HCT116 (cell line): ENCODE results near the gene KLHL3. TPM values are rescaled to one million over a fixed set of nuclear protein-coding genes. Genes with fewer than 3 reads are reported as not detected.

Source experiments
- ATAC-seq: fragments of 200-7000 bp; cut with Tn5 transposase; 2 replicates; pipeline ENCODE4 v1.9.1; 2020; ENCODE audit warnings: mild to moderate bottlenecking, moderate library complexity
- BruUV-seq: library from RNA; stranded (reverse); fragments of 400-500 nt; replicated peaks from 2 replicates; lab custom pipeline; 2021; lab: Mats Ljungman, UMichigan
- CTCF ChIA-PET: fragments of 300-600 bp; sonication (Branson Sonifier 250); formaldehyde crosslinking; loops from one replicate; lab custom pipeline; 2021; ENCODE audit warnings: antibody characterized with exemption; lab: Charles Lee
- POLR2A ChIA-PET: fragments of 300-600, 350-600 bp; sonication (Branson Sonifier 250); formaldehyde crosslinking; loops from one replicate; lab custom pipeline; 2021; ENCODE audit warnings: antibody characterized with exemption; lab: Charles Lee
- RAD21 ChIA-PET, 2 experiments: fragments of 300-600 bp; sonication (Branson Sonifier 250); formaldehyde crosslinking; loops; one replicate each; lab custom pipeline; 2023; ENCODE audit warnings: low total read pairs in 2 of 2; ENCODE audit not compliant: uncharacterized antibody in 2 of 2, unreplicated experiment in 2 of 2, low non-redundant PET in 1 of 2; lab: Charles Lee
- DNase-seq: peaks from one replicate; pipeline ENCODE4 v3.0.0-alpha.2; 2010; ENCODE audit warnings: low read depth, low spot score
- H2AFZ ChIP-seq: fragments of 200-600 bp; shearing (Covaris generic), sonication (generic); 2 replicates; pipeline ENCODE4 v1.6.1; 2017; ENCODE audit warnings: low read depth, mixed run types, mixed read lengths, antibody characterized with exemption, low read length; ENCODE audit not compliant: poor library complexity, severe bottlenecking
- H3K27ac ChIP-seq: 2 replicates; pipeline ENCODE4 v1.5.1; 2012; ENCODE audit warnings: low read depth, low read length
- H3K27me3 ChIP-seq: fragments of 200-600 bp; sonication (generic); 2 replicates; pipeline ENCODE4 v1.6.1; 2016; ENCODE audit warnings: mixed run types, low read length, mixed read lengths; ENCODE audit not compliant: insufficient read depth
- H3K36me3 ChIP-seq, 2 experiments: fragments of 200-500 bp in 1 of 2; fragments of 200-600 bp in 1 of 2; sonication (Bioruptor generic) in 1 of 2; sonication (generic) in 1 of 2; 2 replicates each; pipeline versions ENCODE4 v1.5.1 to v1.6.1; 2014 to 2016; ENCODE audit warnings: low read length in 2 of 2, inconsistent platforms in 1 of 2, mixed read lengths in 1 of 2, mixed run types in 1 of 2; ENCODE audit not compliant: insufficient read depth in 2 of 2, control insufficient read depth in 1 of 2
- H3K4me1 ChIP-seq, 2 experiments: fragments of 200-600 bp in 1 of 2; sonication (generic) in 1 of 2; 2 replicates each; pipeline versions ENCODE4 v1.5.1 to v1.6.1; 2012 to 2017; ENCODE audit warnings: low read length in 2 of 2, inconsistent platforms in 1 of 2, mild to moderate bottlenecking in 1 of 2, mixed read lengths in 1 of 2, mixed run types in 1 of 2, moderate library complexity in 1 of 2; ENCODE audit not compliant: insufficient read depth in 2 of 2, control insufficient read depth in 1 of 2
- H3K4me2 ChIP-seq: fragments of 200-600 bp; sonication (generic); 2 replicates; pipeline ENCODE4 v1.6.1; 2017; ENCODE audit warnings: mixed run types, low read length, mixed read lengths
- H3K4me3 ChIP-seq, 2 experiments: fragments of 200-600 bp in 1 of 2; sonication (generic) in 1 of 2; replicated peaks in 1 of 2; 2 replicates each; pipeline ENCODE4 v1.5.1; 2011 to 2016; ENCODE audit warnings: low read length in 2 of 2, control low read depth in 1 of 2, low read depth in 1 of 2, mild to moderate bottlenecking in 1 of 2, mixed read lengths in 1 of 2, mixed run types in 1 of 2
- H3K79me2 ChIP-seq: fragments of 200-600 bp; sonication (generic); 2 replicates; pipeline ENCODE4 v1.6.1; 2017; ENCODE audit warnings: mild to moderate bottlenecking, mixed run types, low read length, moderate library complexity, mixed read lengths; ENCODE audit not compliant: insufficient read depth
- H3K9ac ChIP-seq: fragments of 200-600 bp; sonication (generic); 2 replicates; pipeline ENCODE4 v1.6.1; 2016; ENCODE audit warnings: low read length, mixed read lengths
- H3K9me2 ChIP-seq: fragments of 200-600 bp; sonication (generic), shearing (Covaris generic); 2 replicates; pipeline ENCODE4 v1.6.1; 2017; ENCODE audit warnings: mixed run types, mild to moderate bottlenecking, moderate library complexity; ENCODE audit not compliant: insufficient read depth
- H3K9me3 ChIP-seq, 2 experiments: fragments of 200-500 bp in 1 of 2; fragments of 200-600 bp in 1 of 2; sonication (Bioruptor generic) in 1 of 2; sonication (generic) in 1 of 2; 2 replicates each; pipeline ENCODE4 v1.6.1; 2014 to 2017; ENCODE audit warnings: low read length in 2 of 2, mixed read lengths in 2 of 2, inconsistent platforms in 1 of 2, low read depth in 1 of 2, mild to moderate bottlenecking in 1 of 2, mixed run types in 1 of 2, moderate library complexity in 1 of 2; ENCODE audit not compliant: control insufficient read depth in 1 of 2, insufficient read depth in 1 of 2
- H4K20me1 ChIP-seq: fragments of 200-600 bp; sonication (generic), shearing (Covaris generic); 2 replicates; pipeline ENCODE4 v1.6.1; 2017; ENCODE audit warnings: mixed run types, mild to moderate bottlenecking, moderate library complexity; ENCODE audit not compliant: insufficient read depth
- CBX3 ChIP-seq: IDR thresholded peaks from 2 replicates; pipeline ENCODE4 v1.6.1; 2012; ENCODE audit warnings: low read depth
- CEBPB ChIP-seq: IDR thresholded peaks from 2 replicates; pipeline ENCODE4 v1.6.1; 2012; ENCODE audit warnings: low read depth
- EGR1 ChIP-seq: IDR thresholded peaks from 2 replicates; pipeline ENCODE4 v1.6.1; 2012; ENCODE audit warnings: low read depth
- ELF1 ChIP-seq: IDR thresholded peaks from 2 replicates; pipeline ENCODE4 v1.6.1; 2012; ENCODE audit warnings: low read depth, borderline replicate concordance
- EZH2phosphoT487 ChIP-seq: fragments of 200-600 bp; IDR thresholded peaks from 2 replicates; pipeline ENCODE4 v1.6.1; 2018; ENCODE audit warnings: antibody characterized with exemption, borderline replicate concordance
- FOSL1 ChIP-seq: IDR thresholded peaks from 2 replicates; pipeline ENCODE4 v1.6.1; 2012; ENCODE audit warnings: low read depth
- POLR2A ChIP-seq: IDR thresholded peaks from 2 replicates; pipeline ENCODE4 v1.7.0; 2011; ENCODE audit warnings: borderline replicate concordance; ENCODE audit not compliant: insufficient read depth, insufficient read length; ENCODE audit errors: extremely low read depth
- POLR2AphosphoS5 ChIP-seq: IDR thresholded peaks from 2 replicates; pipeline ENCODE4 v1.6.1; 2011; ENCODE audit warnings: mild to moderate bottlenecking, low read depth, low read length, moderate library complexity
- RAD21 ChIP-seq: IDR thresholded peaks from 2 replicates; pipeline ENCODE4 v1.6.1; 2012; ENCODE audit warnings: low read depth, mild to moderate bottlenecking
- SP1 ChIP-seq: IDR thresholded peaks from 2 replicates; pipeline ENCODE4 v1.6.1; 2012; ENCODE audit warnings: low read depth
- SRF ChIP-seq: IDR thresholded peaks from 2 replicates; pipeline ENCODE4 v1.6.1; 2012; ENCODE audit warnings: low read depth
- TCF7L2 ChIP-seq: IDR thresholded peaks from 2 replicates; pipeline ENCODE4 v1.7.0; 2011; ENCODE audit warnings: borderline replicate concordance, inconsistent platforms; ENCODE audit not compliant: insufficient read depth, insufficient read length; ENCODE audit errors: extremely low read depth
- YY1 ChIP-seq: IDR thresholded peaks from 2 replicates; pipeline ENCODE4 v1.6.1; 2011; ENCODE audit warnings: low read length, low read depth, moderate library complexity, mild to moderate bottlenecking; ENCODE audit not compliant: insufficient replicate concordance; ENCODE audit errors: extremely low read depth
- ZFX ChIP-seq: fragments of 450-650 bp; IDR thresholded peaks from 2 replicates; pipeline ENCODE4 v1.6.1; 2017
- intact Hi-C: fragments of 100-400 bp; cut with micrococcal nuclease; formaldehyde crosslinking; loops from 2 replicates; pipeline ENCODE4 v1.10.0; 2022
- total RNA-seq: library from RNA; stranded (reverse); gene quantifications from one replicate; pipeline ENCODE4 v1.2.1, GENCODE V29; 2021; ENCODE audit not compliant: unreplicated experiment
- TF ChIP-seq, protein P1 (sequence below), 3 experiments: fragments of 200-600 bp in 1 of 3; sonication (generic) in 1 of 3; IDR thresholded peaks in 2 of 3; conservative IDR thresholded peaks in 1 of 3; 2 replicates each; pipeline ENCODE4 v1.5.1; 2012 to 2017; ENCODE audit warnings: low read depth in 2 of 3, low read length in 2 of 3, antibody characterized with exemption in 1 of 3, borderline replicate concordance in 1 of 3, control low read depth in 1 of 3, mild to moderate bottlenecking in 1 of 3, mixed read lengths in 1 of 3, mixed run types in 1 of 3, moderate library complexity in 1 of 3; ENCODE audit not compliant: insufficient read depth in 1 of 3
- TF ChIP-seq, protein P2 (sequence below): IDR thresholded peaks from 2 replicates; pipeline ENCODE4 v1.6.1; 2012
- TF ChIP-seq, protein P3 (sequence below): IDR thresholded peaks from 2 replicates; pipeline ENCODE4 v1.6.1; 2012; ENCODE audit warnings: low read depth

KLHL3 gene
- total RNA-seq, 1 experiment from 2014 or later = not detected

DNA sequence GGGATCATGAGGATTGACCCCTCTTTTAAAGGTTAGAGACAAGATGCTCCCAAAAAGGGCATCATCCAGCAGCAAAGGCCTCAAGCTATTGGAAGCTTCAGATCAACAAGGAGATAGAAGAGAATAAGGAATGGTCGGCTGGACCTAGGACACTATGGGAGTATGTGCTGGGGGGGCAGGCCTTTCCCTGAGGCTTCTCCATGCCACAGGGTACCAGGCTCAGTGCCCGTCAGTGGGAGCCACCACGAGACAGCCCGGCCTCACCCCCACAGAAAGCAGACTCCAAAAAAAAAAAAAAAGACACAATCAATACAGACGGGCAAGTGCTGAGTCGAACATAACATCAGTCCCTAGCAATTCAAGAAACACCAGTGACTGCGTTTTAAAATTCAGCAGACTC, 117.4 kb downstream of the KLHL3 start:
- Histone ChIP-seq H3K9ac (no peak overlapping the region), H3K4me3 (no peak overlapping the region), H2AFZ (no peak overlapping the region), H3K79me2 (no peaks in the 10 kb centered on the region), H3K27me3 (no peaks in the 10 kb centered on the region; the same call in 1 of the 2 replicates), H3K4me1 (no peaks in the 10 kb centered on the region), H3K4me2 (no peak overlapping the region), H4K20me1 (no peaks in the 10 kb centered on the region), H3K27ac (no peak overlapping the region), H3K9me3 (no peaks in the 10 kb centered on the region), H3K36me3 (no peaks in the 10 kb centered on the region), H3K9me2 (no peaks in the 10 kb centered on the region)
- no TSS peak for BruUV-seq
- RAD21 ChIA-PET = no interaction called here
- POLR2A ChIA-PET = no interaction called here
- DNase-seq = no peak
- no peak for ATAC-seq
- intact Hi-C loops = no loop called here
- TF ChIP-seq, protein P1, sequence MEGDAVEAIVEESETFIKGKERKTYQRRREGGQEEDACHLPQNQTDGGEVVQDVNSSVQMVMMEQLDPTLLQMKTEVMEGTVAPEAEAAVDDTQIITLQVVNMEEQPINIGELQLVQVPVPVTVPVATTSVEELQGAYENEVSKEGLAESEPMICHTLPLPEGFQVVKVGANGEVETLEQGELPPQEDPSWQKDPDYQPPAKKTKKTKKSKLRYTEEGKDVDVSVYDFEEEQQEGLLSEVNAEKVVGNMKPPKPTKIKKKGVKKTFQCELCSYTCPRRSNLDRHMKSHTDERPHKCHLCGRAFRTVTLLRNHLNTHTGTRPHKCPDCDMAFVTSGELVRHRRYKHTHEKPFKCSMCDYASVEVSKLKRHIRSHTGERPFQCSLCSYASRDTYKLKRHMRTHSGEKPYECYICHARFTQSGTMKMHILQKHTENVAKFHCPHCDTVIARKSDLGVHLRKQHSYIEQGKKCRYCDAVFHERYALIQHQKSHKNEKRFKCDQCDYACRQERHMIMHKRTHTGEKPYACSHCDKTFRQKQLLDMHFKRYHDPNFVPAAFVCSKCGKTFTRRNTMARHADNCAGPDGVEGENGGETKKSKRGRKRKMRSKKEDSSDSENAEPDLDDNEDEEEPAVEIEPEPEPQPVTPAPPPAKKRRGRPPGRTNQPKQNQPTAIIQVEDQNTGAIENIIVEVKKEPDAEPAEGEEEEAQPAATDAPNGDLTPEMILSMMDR (IDR thresholded peaks at IDR 0.05 in 2 of 3, conservative IDR thresholded peaks at IDR 0.05 in 1 of 3; ENCODE audit: borderline replicate concordance in 1 of 3, insufficient read depth in 1 of 3, low read depth in 2 of 3, low read length in 2 of 3) = no peak
- TF ChIP-seq CEBPB = no peak
- TF ChIP-seq ELF1 = no peak
- TF ChIP-seq SRF = no peak
- no peak for TF ChIP-seq FOSL1
- no peak for TF ChIP-seq TCF7L2
- no peak for TF ChIP-seq EZH2phosphoT487
- no peak for TF ChIP-seq YY1
- TF ChIP-seq SP1 = no peak
- TF ChIP-seq, protein P2, sequence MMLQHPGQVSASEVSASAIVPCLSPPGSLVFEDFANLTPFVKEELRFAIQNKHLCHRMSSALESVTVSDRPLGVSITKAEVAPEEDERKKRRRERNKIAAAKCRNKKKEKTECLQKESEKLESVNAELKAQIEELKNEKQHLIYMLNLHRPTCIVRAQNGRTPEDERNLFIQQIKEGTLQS = no peak
- no peak for TF ChIP-seq EGR1
- no peak for TF ChIP-seq POLR2A
- no peak for TF ChIP-seq POLR2AphosphoS5
- TF ChIP-seq RAD21 = no peak
- TF ChIP-seq, protein P3, sequence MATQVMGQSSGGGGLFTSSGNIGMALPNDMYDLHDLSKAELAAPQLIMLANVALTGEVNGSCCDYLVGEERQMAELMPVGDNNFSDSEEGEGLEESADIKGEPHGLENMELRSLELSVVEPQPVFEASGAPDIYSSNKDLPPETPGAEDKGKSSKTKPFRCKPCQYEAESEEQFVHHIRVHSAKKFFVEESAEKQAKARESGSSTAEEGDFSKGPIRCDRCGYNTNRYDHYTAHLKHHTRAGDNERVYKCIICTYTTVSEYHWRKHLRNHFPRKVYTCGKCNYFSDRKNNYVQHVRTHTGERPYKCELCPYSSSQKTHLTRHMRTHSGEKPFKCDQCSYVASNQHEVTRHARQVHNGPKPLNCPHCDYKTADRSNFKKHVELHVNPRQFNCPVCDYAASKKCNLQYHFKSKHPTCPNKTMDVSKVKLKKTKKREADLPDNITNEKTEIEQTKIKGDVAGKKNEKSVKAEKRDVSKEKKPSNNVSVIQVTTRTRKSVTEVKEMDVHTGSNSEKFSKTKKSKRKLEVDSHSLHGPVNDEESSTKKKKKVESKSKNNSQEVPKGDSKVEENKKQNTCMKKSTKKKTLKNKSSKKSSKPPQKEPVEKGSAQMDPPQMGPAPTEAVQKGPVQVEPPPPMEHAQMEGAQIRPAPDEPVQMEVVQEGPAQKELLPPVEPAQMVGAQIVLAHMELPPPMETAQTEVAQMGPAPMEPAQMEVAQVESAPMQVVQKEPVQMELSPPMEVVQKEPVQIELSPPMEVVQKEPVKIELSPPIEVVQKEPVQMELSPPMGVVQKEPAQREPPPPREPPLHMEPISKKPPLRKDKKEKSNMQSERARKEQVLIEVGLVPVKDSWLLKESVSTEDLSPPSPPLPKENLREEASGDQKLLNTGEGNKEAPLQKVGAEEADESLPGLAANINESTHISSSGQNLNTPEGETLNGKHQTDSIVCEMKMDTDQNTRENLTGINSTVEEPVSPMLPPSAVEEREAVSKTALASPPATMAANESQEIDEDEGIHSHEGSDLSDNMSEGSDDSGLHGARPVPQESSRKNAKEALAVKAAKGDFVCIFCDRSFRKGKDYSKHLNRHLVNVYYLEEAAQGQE = no peak
- TF ChIP-seq ZFX = no peak
- no peak for TF ChIP-seq CBX3
- CTCF ChIA-PET = no interaction called here
